ENCODE measurements around the gene CDK14.
"Not testable (repeated sequence)": the region's sequence is repeated elsewhere in the genome, so short reads cannot be mapped to it uniquely, and the experiment has no call there.

Gene CDK14

GRCh38 chr7:90919816-90920215 is 323.7 kb downstream of the CDK14 start:
- DNase-seq, result no peak

GRCh38 chr7:90920336-90920735 is 324.2 kb downstream of the CDK14 start:
- DNase-seq, result no peak

GRCh38 chr7:90923541-90923997 is 327.4 kb downstream of the CDK14 start:
- no peak for DNase-seq

- DNase-seq, result not testable (repeated sequence)
These were observed 332.7 kb downstream of the CDK14 start for GRCh38 chr7:90928700-90929424.

- no peak for DNase-seq
These were observed 336.1 kb downstream of the CDK14 start for GRCh38 chr7:90931986-90932916.

- DNase-seq, result no peak
These were observed 336.9 kb downstream of the CDK14 start for GRCh38 chr7:90933041-90933440.

GRCh38 chr7:90933984-90934383 is 337.9 kb downstream of the CDK14 start:
- no peak for DNase-seq

- DNase-seq, result no peak
These were observed 342.2 kb downstream of the CDK14 start for GRCh38 chr7:90938371-90938770.

GRCh38 chr7:90939666-90940065 is 343.5 kb downstream of the CDK14 start:
- no peak for DNase-seq

GRCh38 chr7:90944021-90944420 is 347.9 kb downstream of the CDK14 start:
- DNase-seq, result no peak

GRCh38 chr7:90945104-90945787 is 349.1 kb downstream of the CDK14 start:
- DNase-seq, result no peak

GRCh38 chr7:90946730-90947501 is 350.8 kb downstream of the CDK14 start:
- DNase-seq, result no peak

- DNase-seq, result no peak
These were observed 352.0 kb downstream of the CDK14 start for GRCh38 chr7:90948085-90948484.

GRCh38 chr7:90951229-90951628 is 355.1 kb downstream of the CDK14 start:
- no peak for DNase-seq

GRCh38 chr7:90951986-90952954 is 356.1 kb downstream of the CDK14 start:
- DNase-seq, result no peak

GRCh38 chr7:90955641-90956207 is 359.6 kb downstream of the CDK14 start:
- no peak for DNase-seq

- DNase-seq, result no peak
These were observed 361.8 kb downstream of the CDK14 start for GRCh38 chr7:90957883-90958282.

- peak; percentile 68 for DNase-seq
These were observed 362.5 kb downstream of the CDK14 start for GRCh38 chr7:90958647-90959046.

GRCh38 chr7:90961037-90961725 is 365.1 kb downstream of the CDK14 start:
- no peak for DNase-seq

- DNase-seq, result no peak
These were observed 369.1 kb downstream of the CDK14 start for GRCh38 chr7:90965211-90965610.

All from fibroblast of skin of back (primary cell).